OCI-LY7 (cell line): ENCODE data around the gene RAB6B. TPM values are rescaled to one million over a fixed set of nuclear protein-coding genes. Genes with fewer than 3 reads are reported as not detected.

Source experiments
- BruUV-seq: library from RNA; stranded (reverse); fragments of 400-500 nt; replicated peaks from 2 replicates; lab custom pipeline; 2021; lab: Mats Ljungman, UMichigan
- CTCF ChIA-PET: fragments of 300-600 bp; sonication (Branson Sonifier 250); formaldehyde crosslinking; loops from one replicate; lab custom pipeline; 2022; ENCODE audit warnings: antibody characterized with exemption; ENCODE audit not compliant: unreplicated experiment; lab: Charles Lee
- POLR2A ChIA-PET: fragments of 300-600 bp; sonication (Branson Sonifier 250); formaldehyde crosslinking; loops from one replicate; lab custom pipeline; 2022; ENCODE audit warnings: antibody characterized with exemption; lab: Charles Lee
- DNase-seq: peaks from one replicate; pipeline ENCODE4 v3.0.0-alpha.2; 2015; ENCODE audit warnings: low spot score
- H2AFZ ChIP-seq: fragments of 200-600 bp; sonication (generic), shearing (Covaris generic); 2 replicates; pipeline ENCODE4 v1.6.1; 2014; ENCODE audit warnings: mild to moderate bottlenecking, antibody characterized with exemption, low read length, moderate library complexity
- H3K27ac ChIP-seq: fragments of 200-600 bp; sonication (generic); 2 replicates; pipeline ENCODE4 v1.5.1; 2014; ENCODE audit warnings: mixed run types, low read depth, mild to moderate bottlenecking, moderate library complexity, low read length, inconsistent platforms; ENCODE audit not compliant: poor library complexity, severe bottlenecking
- H3K36me3 ChIP-seq: fragments of 200-600 bp; sonication (generic); 2 replicates; pipeline ENCODE4 v1.6.1; 2014; ENCODE audit warnings: mild to moderate bottlenecking, antibody characterized with exemption, low read length, moderate library complexity, mixed read lengths; ENCODE audit not compliant: insufficient read depth
- H3K4me1 ChIP-seq: fragments of 200-600 bp; sonication (generic); 2 replicates; pipeline ENCODE4 v1.5.1; 2014; ENCODE audit warnings: mild to moderate bottlenecking, low read length; ENCODE audit not compliant: insufficient read depth, poor library complexity, severe bottlenecking
- H3K4me2 ChIP-seq: fragments of 200-600 bp; sonication (generic); 2 replicates; pipeline ENCODE4 v1.6.1; 2014; ENCODE audit warnings: mild to moderate bottlenecking, low read length
- H3K4me3 ChIP-seq: fragments of 200-600 bp; sonication (generic); 2 replicates; pipeline ENCODE4 v1.5.1; 2014; ENCODE audit warnings: mild to moderate bottlenecking, low read depth, low read length; ENCODE audit not compliant: poor library complexity, severe bottlenecking
- H3K79me2 ChIP-seq: fragments of 200-600 bp; sonication (generic); 2 replicates; pipeline ENCODE4 v1.6.1; 2016; ENCODE audit warnings: low read depth, mild to moderate bottlenecking, low read length, moderate library complexity, mixed read lengths; ENCODE audit not compliant: insufficient read depth
- H3K9me2 ChIP-seq: fragments of 200-600 bp; sonication (generic); 2 replicates; pipeline ENCODE4 v1.6.1; 2016; ENCODE audit warnings: mild to moderate bottlenecking, low read length, mixed read lengths; ENCODE audit not compliant: insufficient read depth
- H3K9me3 ChIP-seq: fragments of 200-600 bp; sonication (generic); 2 replicates; pipeline ENCODE4 v1.6.1; 2014; ENCODE audit warnings: mild to moderate bottlenecking, mixed run types, low read length, mixed read lengths
- H4K20me1 ChIP-seq: fragments of 200-600 bp; sonication (generic); 2 replicates; pipeline ENCODE4 v1.6.1; 2014; ENCODE audit warnings: mild to moderate bottlenecking, antibody characterized with exemption, low read length, moderate library complexity, mixed read lengths; ENCODE audit not compliant: insufficient read depth
- CTCF ChIP-seq: fragments of 200-600 bp; sonication (generic); conservative IDR thresholded peaks from 2 replicates; pipeline ENCODE4 v1.5.1; 2014; ENCODE audit warnings: mild to moderate bottlenecking, antibody characterized with exemption, low read length, moderate library complexity, mixed read lengths
- EZH2phosphoT487 ChIP-seq: fragments of 200-600 bp; sonication (generic); IDR thresholded peaks from 2 replicates; pipeline ENCODE4 v1.6.1; 2018; ENCODE audit warnings: low read depth, borderline replicate concordance, mild to moderate bottlenecking, mixed run types, antibody characterized with exemption, low read length, moderate library complexity, mixed read lengths
- intact Hi-C: fragments of 100-400 bp; cut with micrococcal nuclease; formaldehyde crosslinking; loops from one replicate; pipeline ENCODE4 v1.10.0; 2022; ENCODE audit not compliant: unreplicated experiment
- total RNA-seq, 2 experiments: library from RNA; depleted of rRNA in 1 of 2; stranded (reverse); fragments of >200 nt in 1 of 2; shearing (Covaris generic) in 1 of 2; gene quantifications; 2 replicates each; pipeline ENCODE4 v1.2.3, GENCODE V29; 2014 to 2022

Gene RAB6B
- total RNA-seq, 2 experiments from 2014 or later: not detected

DNA sequence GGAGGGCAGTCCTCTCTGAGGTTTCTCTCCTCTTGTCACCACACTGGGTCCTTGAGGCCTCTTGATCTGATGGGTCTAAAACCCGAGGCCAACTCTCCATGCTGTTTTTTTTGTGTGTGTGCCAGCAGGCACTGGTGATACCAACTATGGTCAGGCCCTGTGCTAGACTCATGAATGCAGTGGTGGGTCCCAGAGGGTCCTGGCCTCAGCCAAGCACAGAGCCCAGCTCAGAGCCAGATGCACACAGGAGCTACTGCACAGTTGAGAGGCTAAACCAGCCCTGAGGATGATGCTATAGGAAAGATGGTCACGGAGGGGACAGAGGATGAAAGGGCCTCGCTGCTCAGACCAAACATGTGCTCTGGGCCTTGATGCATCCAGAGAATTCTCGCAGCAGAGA lies 33.5 kb downstream of the RAB6B start:
- no peaks in the 10 kb centered on the region for H3K9me2 ChIP-seq
- DNase-seq: no peak
- H3K36me3 ChIP-seq: no peaks in the 10 kb centered on the region
- H3K4me2 ChIP-seq: no peak overlapping the region
- CTCF ChIA-PET: no interaction called here
- no peaks in the 10 kb centered on the region; the same call in 1 of the 2 replicates for H4K20me1 ChIP-seq
- TF ChIP-seq CTCF (no peak), EZH2phosphoT487 (no peak)
- no TSS peak for BruUV-seq
- no peaks in the 10 kb centered on the region for H3K9me3 ChIP-seq
- H3K27ac ChIP-seq: no peak overlapping the region
- H2AFZ ChIP-seq: no peak overlapping the region
- no peaks in the 10 kb centered on the region for H3K4me1 ChIP-seq
- no peak overlapping the region for H3K4me3 ChIP-seq
- no peaks in the 10 kb centered on the region for H3K79me2 ChIP-seq
- POLR2A ChIA-PET: no interaction called here
- intact Hi-C loops: no loop called here

DNA sequence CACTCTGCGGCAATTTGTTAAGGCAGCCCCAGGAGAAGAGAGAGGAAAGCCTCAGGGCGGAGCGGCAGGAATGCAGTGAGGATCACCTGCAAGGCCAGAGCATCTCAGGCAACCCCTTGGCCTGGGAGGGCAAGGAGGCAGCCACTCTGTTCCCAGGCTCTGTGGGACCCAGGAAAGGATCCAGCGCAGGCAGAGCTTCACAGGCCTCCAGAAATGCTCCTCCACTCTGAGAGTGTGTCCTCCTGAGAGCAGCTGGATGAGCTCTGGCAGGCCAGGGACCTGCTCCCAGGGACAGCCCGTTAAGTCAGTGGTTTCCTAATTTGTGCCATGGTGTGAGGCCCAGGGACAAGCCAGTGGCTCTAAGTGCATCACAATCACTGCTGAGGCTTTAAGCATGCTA lies 35.2 kb downstream of the RAB6B start:
- Histone ChIP-seq H4K20me1 (no peaks in the 10 kb centered on the region; the same call in 1 of the 2 replicates), H3K27ac (no peak overlapping the region), H3K4me1 (no peaks in the 10 kb centered on the region), H3K36me3 (no peaks in the 10 kb centered on the region), H2AFZ (no peak overlapping the region), H3K79me2 (no peaks in the 10 kb centered on the region), H3K4me2 (no peak overlapping the region), H3K9me2 (no peaks in the 10 kb centered on the region), H3K9me3 (no peaks in the 10 kb centered on the region), H3K4me3 (no peak overlapping the region)
- intact Hi-C loops: no loop called here
- DNase-seq: no peak
- no TSS peak for BruUV-seq
- CTCF ChIA-PET: no interaction called here
- POLR2A ChIA-PET: no interaction called here
- TF ChIP-seq CTCF: no peak
- no peak for TF ChIP-seq EZH2phosphoT487

DNA sequence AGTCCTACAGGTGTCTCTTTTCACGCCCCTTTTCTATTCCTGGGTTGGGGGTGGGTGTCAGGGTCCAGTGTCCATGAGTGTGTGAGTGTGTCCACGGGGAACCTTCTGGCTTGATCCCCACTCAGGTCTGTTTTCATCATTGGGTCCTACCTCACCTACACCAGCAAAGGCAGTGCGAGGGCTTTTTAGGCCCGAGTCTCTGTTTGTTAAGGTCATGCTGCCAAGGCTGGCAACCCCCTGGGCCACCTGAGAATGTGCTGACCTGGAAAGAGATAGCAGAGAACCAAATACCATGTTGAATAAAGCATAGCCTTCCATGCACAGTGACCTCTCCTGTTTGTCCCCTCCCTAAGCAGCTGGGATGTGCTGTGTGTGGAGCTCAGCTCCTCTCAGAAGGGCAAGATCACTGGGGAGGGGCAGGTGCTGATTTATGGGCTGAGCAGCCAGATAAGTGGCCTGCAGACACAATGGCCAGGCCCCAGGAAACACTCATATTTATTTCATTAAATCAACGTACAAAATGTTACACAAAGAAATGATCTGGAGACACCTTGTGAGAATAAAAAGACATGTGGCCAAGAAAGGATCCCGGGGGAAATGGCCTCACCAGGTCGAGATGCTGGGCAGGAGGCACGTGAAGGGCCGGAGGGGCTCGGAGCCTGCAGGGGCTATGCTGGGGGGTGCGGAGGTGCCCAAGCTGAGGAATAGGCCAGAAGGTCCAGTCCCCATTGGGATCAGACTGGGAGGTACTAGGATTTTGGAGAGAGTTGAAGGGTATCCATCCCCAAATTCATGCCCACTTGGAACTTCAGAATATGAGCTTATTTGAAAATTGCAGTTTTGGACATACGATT lies 36.1 kb downstream of the RAB6B start:
- H3K9me3 ChIP-seq: no peaks in the 10 kb centered on the region
- POLR2A ChIA-PET: no interaction called here
- H3K27ac ChIP-seq: no peak overlapping the region
- DNase-seq: no peak
- no TSS peak for BruUV-seq
- intact Hi-C loops: no loop called here
- no peaks in the 10 kb centered on the region for H3K9me2 ChIP-seq
- TF ChIP-seq CTCF (no peak), EZH2phosphoT487 (no peak)
- H2AFZ ChIP-seq: no peak overlapping the region
- no peak overlapping the region for H3K4me3 ChIP-seq
- CTCF ChIA-PET: no interaction called here
- no peaks in the 10 kb centered on the region for H3K79me2 ChIP-seq
- no peak overlapping the region for H3K4me2 ChIP-seq
- H3K36me3 ChIP-seq: no peaks in the 10 kb centered on the region
- H4K20me1 ChIP-seq: no peaks in the 10 kb centered on the region; the same call in 1 of the 2 replicates
- H3K4me1 ChIP-seq: no peaks in the 10 kb centered on the region
